Measurements from ENCODE around the gene SPDYE4. TPM values are rescaled to one million over a fixed set of nuclear protein-coding genes. Genes with fewer than 3 reads are reported as not detected.
"Not testable (repeated sequence)": the region's sequence is repeated elsewhere in the genome, so short reads cannot be mapped to it uniquely, and the experiment has no call there.

The SPDYE4 gene, protein sequence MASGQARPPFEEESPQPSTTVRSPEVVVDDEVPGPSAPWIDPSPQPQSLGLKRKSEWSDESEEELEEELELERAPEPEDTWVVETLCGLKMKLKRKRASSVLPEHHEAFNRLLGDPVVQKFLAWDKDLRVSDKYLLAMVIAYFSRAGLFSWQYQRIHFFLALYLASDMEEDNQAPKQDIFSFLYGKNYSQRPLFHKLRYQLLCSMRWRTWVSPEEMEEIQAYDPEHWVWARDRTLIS
- total RNA-seq (2014; rRNA removed; shearing (Covaris generic)): not detected in 2 replicates

DNA sequence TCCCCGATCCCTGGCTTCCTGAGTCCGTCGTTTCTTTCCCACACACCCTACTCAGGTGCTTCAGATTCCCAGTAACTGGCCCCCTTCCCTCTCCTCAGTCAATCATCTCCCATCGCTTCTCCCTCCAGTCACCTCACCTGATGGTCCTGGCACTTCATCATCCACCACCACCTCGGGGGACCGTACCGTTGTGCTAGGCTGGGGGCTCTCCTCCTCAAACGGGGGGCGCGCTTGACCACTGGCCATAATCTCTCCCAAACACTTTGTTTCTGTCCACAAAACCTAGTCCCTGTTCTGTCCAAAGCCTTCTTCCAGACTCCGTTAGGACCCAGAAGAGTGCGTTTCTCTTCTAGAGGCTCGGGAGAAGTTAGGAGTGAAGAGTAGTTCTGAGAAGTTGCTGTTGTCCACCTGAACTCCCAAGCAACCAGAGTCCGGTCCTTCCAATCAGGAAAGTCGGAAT lies at the start of gene SPDYE4:
TSS of gene SPDYE4 (minus strand) at position 410 of the 460 bp plus-strand sequence. CDS start at position 246, 164 bp downstream.
- DNase-seq (ENCODE audit: low read depth): no peak

DNA sequence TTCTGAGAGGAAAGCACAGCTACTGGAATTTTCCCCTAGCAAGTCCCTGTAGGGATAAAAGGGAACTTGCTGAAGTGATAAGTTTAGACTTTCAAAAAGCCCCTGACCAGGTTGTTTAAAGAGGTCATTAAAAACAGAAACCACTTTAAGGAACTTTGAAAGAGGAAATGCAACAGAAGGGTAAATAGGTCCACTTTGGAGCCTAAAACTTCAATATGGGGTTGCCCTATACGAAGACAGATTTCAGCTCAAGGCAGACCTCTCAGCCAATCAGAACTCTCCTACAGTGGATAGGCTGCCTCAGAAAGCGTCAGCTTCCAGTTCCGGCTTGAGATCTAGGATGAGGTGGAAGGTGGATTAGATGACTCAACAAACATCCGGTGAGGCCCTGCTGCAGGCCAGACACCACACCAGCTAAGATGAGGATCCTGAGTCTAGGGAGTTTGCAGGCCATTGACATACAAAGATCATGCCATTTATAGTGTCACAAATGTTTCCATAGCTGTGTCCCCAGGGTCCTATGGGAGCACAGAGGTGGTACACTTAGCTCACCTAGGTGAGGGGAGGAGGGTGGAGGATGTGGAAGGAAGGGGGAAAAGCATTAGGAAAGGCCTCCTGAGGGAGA lies 48.7 kb upstream of the SPDYE4 start:
- peak; percentile 41 for DNase-seq (ENCODE audit: low read depth)

DNA sequence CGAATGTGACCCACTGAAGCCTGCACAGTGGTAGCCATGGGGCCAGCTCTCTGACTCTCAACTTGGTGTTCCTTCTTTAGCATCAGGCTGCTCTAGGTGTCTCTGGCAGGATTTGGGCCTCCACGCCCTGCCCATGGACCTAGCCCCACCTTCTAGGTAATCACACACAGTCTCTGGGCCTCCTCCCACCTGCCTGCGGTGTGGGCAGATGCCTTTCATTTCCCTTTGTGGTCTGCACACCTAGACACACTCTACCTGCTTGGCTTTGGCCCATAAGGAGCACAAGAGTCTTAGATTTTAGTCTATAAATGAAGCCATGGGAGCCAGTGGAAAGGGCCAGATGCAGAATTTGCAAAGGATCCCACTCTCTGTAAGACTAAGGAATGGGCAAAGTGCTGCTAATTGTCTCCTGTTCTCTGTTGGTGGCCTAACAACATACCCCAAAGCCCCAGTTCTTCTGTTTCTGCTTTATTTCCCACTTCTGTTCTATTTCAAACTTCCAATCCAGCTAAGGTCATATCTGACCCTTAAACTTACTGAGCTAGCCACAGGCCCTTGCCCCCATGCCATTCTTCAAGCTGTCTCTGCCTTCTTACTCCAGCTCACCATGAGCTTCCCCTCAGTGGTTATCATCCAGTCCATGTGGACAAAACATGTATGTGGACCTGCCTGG lies 48.0 kb upstream of the SPDYE4 start:
- no peak for DNase-seq (ENCODE audit: low read depth)

DNA sequence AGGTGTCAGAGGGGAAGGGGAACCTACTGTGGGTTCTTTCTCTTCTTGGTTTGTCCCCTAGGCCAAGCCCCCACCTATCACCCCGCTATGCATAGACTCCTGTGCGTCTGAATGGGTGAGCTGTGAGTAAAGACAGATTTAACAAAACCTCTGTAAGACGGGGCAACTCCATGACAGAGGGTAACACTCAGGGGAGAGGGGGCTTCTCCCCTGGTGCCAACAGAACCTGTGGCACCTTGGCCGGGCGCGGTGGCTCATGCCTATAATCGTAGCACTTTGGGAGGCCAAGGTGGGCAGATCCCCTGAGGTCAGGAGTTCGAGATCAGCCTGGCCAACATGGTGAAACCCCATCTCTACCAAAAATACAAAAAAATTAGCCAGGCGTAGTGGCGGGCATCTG lies 47.0 kb upstream of the SPDYE4 start:
- not testable (repeated sequence) for DNase-seq (ENCODE audit: low read depth)

DNA sequence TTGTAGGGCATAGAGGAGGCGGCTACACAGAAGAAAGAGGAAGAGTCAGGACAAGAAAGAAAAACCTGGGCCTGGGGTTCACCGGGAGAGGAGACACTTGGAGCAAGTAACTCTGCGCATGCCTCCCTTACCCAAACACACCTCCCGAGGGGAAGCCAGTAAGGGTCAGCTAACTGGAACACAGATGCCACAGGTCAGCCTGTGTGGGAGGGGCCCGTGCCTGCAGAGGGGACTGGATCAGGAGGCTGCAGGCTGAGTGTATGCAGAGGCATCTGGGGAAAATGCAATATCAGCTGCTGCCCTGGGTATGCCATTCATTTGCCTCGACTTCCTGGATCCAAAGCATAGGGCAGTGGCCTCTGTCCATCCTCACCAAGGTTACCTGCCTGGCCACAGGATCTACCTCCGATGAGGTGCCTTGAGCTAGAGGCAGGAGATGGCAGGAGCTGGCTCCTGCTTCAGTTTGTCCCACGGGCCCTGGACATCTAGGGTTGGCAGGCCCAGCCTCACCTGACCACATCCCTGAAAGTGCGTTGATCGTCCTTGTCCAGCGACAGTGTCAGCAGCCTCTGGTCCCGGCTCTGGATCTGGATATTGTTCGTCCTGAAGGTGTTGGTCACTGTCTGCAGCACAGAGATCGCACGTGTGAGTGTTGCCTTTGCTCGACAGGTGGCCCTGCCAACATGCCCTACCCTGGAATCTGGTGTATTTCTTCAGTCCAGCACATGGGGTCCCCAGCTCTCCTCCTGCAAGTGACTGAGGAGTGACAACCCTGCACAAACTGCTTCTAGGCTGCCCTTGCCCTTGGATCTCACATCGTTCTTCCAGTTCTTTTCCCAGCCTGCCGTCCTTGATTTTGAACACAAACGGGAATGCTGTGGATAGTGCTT lies 45.4 kb upstream of the SPDYE4 start:
- DNase-seq (ENCODE audit: low read depth): no peak

DNA sequence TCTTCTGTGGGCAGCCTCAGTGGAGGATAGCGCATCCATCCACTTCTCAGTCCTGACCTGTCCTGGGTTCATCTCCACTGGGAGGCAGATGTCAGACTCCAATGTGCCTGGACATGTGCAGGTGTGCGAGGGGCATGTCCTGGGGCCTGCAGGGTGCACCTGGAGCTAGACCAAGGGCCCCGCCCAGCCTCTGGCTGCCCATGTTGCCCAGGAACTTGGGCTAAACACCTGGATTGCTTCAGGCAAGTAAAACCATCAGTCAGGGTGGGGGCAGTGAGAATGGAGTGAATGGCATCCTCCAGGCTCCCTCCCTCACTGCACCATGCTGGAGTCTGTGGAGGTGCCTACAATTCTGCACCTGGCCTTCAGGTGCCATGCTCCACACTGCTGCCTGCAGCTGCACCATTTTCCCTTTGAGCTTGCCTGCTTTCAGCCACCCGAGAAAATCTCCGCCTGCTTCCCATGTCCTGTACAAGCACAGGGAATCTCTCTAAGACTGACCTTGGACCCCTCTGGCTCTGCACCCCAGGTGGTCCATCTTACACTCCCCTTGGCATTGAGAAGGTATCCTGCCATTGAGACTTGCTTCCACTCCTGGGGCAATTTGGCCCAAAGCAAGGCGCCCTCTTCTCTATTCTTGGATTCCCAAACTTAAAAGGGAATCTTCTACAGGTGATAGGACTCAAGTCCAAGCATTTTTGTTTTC lies 42.9 kb upstream of the SPDYE4 start:
- no peak for DNase-seq (ENCODE audit: low read depth)

DNA sequence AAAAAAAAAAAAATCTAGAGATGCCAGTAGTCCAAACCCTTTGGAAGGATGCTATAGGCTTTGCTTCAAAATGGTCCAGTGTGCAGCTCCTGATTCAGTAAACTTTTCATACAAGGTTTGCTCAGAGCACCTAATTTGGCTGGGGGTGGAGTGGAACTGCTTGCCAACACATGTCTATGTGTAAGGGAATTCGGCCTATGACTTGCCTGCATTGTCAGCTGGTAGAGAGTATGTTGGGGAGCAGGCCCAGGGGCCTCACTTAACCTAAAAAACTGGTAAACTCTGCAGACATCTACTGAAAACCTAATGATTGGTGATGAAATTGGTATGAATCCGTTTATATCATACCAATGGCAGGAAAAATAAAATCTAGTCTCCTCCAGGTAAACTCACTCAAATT lies 42.3 kb upstream of the SPDYE4 start:
- no peak for DNase-seq (ENCODE audit: low read depth)

DNA sequence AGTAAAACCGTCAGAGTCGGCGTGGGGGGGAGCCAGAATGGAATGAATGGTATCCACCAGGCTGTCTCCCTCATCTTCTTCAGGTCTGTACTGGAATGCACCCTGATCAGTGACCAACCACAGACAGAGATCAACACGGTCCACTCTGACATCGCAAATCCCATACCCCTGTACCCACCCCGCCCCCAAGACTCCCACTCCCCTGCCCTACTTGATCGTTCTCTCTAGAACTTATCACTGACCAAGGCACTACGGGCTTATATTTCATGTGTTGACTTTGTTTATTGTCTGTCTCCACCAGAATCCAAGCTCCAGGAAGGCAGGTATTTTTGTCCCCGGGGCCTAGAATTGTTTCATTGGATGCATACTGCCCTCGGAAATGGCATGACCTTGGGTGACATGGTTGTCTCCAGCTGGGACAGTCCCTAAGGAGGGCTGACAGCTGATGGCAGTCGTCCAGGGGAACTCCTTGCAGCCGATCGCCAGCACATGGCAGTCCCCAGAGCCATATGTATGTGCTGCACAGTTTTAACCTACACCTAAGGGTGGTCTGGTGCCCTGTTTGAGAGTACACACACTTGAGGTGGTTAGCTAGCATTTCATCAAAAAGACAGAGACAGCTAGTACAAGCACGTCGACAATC lies 41.3 kb upstream of the SPDYE4 start:
- DNase-seq (ENCODE audit: low read depth): no peak

DNA sequence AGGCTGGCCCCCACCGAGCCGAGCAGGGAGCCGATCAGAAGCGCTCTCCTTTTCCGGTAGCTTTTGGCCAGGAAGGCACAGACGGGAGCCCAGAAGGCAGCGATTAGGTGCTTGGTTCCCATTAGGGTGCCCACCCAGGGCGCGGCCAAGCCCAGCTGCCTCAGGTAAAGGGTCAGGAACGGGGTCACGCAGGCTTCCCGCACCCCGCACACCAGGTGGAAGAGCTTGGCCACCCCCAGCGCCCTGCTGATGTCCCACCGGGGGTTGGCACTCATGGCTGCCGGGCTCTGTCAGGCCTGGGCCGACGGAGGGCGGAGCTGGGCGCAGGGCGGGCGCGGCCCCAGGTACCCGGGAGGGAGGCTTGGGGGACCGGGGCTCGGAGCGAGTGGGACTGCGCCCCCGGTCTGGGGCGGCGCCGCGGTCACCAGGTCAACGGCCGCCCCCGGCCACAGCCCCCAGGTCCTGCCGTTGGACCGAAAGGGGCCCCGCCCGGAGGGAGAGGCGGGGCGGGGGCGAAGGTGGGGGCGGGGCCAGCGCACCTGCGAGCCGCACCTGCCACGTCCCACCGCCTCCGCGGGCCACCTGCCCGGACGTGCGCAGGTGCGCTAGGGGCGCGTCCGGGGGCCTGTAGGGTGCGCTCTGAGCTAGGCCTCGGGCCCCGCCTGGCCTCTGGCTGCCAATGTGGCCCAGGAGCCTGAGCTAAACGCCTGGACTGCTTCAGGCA lies 40.7 kb upstream of the SPDYE4 start, which contains the start of gene MFSD6L:
TSS of gene MFSD6L (minus strand) at position 520 of the 724 bp plus-strand sequence. CDS start at position 275, 245 bp downstream.
- peak; percentile 10 for DNase-seq (ENCODE audit: low read depth)

DNA sequence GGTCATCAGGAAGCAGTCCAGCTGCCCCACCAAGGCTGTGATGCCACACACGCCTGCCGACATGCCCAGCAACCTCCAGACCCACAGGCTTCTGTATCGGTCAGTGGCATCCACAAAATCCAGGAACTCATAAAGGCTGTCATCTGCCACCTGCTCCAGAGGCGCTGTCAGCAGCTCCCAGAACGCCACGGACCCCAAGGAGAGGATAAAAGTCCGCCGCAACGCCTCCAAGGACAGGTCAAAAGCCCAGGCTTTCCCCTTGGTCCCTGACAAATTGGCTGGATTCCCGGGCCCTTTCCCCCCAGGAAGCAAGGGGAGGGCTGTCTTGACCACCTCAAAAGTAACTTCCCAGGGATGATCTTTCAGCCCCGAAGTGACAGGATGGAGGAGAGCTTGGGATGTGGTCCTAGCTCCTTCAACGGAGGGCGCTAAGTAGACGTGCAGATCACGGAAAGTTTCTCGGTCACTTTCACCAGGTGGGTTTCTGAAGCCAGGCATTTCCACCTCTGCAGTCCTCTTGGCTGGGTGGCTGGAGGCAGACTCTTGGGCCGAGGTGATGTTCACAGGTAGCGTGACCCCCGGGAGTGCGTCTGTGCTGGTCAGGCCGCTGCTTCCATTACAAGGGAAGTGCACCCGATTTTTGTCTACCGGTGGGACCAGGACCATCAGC lies 40.0 kb upstream of the SPDYE4 start:
- no peak for DNase-seq (ENCODE audit: low read depth)

DNA sequence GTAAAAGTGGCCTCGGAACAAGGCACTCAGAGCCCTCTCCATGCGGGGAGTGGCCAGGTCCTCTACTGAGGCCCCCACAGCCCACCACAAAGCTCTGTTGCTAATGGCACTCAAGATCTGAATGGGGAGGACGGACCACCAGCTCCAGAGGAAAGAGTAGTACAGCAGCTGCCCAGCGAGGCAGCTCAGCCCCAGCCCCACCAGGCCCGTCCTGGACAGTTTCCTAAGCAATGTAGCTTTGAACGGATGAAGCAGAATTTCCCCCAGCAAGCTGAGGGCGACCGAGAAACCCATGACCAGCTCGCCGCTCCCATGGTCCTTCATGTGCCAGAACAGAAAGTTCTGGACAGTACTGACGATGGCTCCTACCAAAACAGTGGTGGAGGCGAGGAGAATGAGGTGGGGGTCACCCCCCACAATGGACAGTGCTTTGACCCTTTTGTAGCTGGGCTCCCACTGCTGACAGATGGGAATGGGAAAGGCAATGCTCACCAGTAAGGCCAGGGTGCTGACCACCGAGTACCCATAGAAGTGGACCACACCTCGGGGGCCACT lies 39.4 kb upstream of the SPDYE4 start:
- DNase-seq (ENCODE audit: low read depth): no peak

DNA sequence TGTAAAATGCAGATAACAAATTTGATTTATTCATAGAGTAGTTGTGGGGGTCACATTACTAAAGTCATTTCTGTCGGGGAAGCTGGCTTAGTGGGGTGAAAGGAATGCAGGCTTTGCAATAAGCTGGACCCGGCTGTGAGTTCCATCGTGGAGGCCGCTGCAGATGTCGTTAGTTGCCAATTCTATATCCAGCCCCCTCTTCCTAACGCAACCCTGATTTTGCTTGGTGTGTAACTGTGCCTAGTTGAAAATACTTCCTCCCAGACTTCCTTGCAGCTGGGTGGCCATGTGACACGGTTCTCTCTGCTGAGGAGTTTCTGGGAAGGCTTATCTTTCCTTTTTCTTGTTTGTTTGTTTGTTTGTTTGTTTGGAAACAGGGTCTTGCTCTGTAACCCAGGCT lies 36.3 kb upstream of the SPDYE4 start:
- DNase-seq (ENCODE audit: low read depth): no peak

DNA sequence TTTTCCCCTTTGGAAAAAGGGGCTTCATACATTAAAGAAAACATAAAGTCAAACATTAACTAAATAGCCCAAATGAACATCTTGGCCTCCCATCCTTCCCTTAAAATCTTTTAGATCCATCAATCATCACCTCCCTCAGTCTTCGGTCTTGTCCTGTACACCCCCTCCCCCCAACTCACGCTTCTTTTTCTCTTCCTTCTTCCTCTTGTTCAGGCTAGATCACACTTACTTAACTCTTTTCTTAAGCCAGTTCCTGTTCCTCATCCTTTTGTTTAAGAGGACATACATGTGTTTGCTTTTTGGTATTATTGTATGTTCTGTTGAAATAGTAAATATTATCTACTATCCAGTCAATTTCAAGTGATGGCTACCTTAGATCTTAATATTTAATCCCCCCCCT lies 35.3 kb upstream of the SPDYE4 start:
- no peak for DNase-seq (ENCODE audit: low read depth)

DNA sequence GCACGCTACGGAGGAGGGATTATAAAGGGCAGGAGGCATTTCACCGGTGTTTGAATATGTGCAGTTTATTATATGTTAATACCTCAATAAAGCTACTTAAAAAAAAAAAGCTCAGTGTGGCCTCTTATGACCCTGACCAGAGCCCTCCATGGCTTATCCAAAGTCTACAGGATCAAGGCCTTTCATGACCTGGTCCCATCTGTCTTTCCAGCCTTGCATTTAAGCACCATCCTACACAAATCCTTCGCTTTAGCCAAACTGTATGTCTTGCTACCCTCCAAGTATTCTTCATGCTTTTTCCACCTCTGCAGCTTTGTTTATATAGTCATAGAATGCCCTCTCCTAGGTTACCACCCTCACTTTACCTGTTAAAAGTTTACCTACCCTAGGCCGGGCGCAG lies 34.3 kb upstream of the SPDYE4 start:
- DNase-seq (ENCODE audit: low read depth): no peak

DNA sequence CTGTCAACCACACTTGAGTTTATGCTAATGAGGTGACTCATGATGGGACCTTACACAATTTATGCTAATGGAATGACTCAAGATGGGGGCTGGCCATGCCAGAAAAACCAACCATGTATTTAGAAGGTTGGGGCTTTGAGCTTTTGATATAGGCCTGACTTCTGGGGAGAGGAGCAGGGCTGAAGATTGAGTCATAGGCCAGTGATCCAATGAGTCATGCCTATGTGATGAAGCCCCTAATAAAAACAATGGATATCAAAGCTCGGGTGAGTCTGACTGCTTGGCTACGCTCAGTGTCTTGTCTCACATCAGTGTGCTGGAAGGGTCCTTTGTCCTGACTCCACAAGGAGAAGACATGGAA lies 33.5 kb upstream of the SPDYE4 start:
- peak; percentile 52 for DNase-seq (ENCODE audit: low read depth)

DNA sequence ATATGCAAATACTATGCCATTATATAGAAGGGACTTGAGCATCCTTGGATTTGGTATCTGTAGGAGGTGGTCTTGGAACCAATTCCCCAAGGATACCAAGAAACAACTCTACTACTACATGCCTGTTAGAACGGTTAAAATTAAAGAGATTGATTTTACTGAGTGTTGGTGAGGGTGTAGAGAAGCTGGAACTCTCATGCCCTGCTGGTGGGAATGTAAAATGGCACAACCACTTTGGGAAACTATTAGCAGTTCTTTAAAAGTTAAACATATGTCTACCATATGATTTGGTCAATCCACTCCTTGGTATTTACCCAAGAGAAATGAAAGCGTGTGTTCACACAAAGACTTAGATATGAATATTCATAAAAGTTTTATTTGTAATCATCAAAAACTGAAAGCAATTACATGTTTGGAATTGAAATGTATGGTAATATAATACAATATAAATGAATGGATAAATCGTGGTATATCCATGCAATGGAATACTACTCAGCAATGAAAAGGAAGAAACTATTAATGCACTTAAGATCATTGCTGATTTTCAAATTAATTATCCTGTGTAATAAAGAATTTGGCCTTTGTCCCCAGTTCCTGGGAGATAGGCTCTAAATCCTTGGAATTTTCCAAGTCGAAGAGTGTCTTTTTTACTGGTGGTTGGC lies 33.0 kb upstream of the SPDYE4 start:
- DNase-seq (ENCODE audit: low read depth): no peak

DNA sequence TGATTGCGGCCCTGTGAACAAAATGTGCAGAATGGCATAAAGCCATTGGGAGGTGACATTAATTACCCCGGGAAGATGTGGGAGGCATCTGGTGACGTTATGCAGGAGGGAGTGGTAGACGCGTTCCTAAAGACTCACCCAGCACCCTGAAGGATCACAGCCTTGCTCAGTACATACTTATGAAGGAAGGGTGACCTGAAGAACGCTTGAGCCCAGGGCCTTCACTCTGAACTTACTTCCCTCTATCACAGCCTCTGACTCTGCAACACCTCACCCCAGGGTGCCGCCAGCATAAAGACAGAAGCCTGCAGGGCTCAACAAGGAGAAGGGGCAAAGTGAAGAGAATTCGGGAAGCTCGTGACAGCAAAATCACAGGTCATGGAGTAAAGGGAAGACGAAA lies 31.4 kb upstream of the SPDYE4 start:
- DNase-seq (ENCODE audit: low read depth): no peak

DNA sequence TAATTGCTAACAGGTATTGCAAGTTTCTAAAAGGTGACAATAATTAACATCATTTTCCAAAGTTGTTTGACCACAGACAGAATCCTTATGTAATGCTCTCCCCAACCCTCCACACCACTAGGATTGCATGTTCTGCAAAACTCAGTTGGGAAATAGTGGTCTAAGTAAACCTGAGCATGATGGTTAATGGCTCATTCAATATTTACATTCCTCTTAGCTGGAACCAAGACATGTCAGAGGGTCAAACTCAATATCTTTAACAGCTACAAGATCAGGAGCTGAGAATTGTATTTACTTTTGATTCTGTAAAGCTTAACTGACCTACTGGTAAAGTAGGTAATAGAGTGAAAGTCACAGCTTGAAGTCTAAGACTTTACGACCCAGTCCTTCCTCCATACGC lies 30.7 kb upstream of the SPDYE4 start:
- no peak for DNase-seq (ENCODE audit: low read depth)
